ENCODE data around the gene CMIP.
"Not testable (repeated sequence)": the region's sequence is repeated elsewhere in the genome, so short reads cannot be mapped to it uniquely, and the experiment has no call there.

Gene CMIP

DNA sequence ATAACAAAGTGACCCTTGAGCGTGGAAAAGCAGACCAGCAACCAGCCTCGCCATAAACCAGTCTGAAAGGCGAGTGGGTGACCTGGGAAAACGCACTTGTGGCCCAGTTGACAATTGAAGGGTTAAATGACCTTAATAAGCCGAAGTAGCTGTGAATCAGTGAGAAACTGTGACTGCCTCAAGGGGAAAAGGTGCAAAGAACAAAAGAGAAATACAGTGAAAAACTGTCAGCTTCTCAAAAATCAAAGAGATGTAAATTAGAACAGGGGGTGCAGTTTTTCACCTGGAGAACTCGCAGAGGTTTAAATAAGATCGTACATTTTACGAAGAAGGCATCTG, 124.1 kb downstream of the CMIP start:
- DNase-seq (ENCODE audit: low spot score), result no peak

DNA sequence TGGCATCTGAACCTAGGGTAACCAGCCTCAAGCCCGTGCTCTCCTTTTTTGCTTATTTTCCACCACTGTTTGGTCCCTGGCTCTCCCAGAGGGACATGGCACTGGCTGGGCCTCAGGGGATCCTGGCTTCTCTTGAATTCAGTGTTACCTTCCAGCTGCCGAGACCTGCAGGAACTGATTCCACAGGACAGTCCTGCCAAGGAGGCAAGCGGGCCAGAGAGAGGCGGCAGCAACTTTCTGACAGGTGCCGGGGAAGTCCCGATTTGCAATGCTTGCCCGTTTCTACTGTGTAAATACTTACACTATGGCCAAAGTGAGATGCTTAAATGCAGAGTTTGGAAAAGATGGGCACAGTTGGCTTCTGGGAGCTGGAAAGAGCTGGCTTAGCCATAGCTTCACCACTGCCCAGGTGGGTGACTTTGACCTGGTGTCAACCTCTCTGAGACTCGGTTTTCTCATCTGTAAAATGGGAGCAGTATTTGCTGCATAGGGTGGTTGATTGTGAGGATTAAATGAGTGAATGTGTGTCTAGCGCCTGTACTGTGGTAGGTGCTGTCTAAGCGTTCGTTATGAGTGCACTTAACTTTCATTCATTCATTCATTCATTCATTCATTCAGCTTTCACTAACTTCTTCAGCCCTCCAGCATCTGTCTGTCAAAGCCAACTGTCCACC, 124.9 kb downstream of the CMIP start:
- no peak for DNase-seq (ENCODE audit: low spot score)

DNA sequence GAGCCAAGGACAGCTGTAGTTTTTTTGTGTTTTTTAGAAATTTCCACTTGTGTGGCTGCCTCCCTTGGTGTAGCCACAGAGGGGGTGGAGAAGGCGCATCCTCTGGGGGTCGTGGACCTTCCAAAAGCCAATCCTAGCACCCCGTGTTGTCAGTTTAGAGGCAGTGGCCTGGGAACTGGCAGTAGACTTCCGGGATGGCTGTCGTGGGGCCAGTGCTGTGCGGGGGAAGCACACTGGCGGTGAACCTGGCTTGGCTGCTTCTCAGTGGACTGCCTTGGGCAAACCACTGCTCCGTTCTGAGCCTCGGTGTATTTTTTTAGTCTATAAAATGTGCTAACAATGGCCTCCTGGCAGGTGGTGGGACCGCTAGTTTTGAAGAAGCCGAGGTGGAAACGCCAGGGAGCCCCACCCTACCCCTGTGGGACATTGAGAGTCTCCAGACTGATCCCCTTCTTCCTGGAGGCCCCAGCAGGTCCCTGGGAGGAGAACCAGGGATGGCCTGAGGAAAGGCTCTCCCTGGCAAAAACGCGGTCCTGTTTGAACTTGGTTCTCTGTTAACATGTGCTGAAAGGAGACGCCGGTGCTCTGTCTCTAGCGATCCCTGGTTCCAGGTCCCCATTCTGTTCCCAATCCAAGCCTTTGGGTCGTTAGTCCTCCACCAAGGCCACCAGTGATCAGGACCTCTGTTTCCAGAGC, 125.7 kb downstream of the CMIP start:
- no peak for DNase-seq (ENCODE audit: low spot score)

DNA sequence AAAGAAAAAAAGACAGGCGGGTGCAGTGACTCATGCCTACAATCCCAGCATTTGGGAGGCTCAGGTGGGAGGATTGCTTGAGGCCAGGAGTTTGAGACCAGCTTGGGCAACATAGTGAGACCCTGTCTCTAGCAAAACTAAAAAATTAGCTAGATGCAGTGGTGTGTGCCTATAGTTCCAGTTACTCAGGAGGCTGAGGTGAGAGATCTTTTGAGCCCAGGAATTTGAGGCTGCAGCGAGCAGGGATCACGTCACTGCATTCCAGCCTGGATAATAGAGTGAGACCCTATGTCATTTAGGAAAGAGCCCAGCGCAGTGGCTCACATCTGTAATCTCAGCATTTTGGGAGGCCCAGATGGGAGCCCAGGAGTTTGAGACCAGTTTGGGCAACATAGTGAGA, 126.6 kb downstream of the CMIP start:
- no peak for DNase-seq (ENCODE audit: low spot score)

DNA sequence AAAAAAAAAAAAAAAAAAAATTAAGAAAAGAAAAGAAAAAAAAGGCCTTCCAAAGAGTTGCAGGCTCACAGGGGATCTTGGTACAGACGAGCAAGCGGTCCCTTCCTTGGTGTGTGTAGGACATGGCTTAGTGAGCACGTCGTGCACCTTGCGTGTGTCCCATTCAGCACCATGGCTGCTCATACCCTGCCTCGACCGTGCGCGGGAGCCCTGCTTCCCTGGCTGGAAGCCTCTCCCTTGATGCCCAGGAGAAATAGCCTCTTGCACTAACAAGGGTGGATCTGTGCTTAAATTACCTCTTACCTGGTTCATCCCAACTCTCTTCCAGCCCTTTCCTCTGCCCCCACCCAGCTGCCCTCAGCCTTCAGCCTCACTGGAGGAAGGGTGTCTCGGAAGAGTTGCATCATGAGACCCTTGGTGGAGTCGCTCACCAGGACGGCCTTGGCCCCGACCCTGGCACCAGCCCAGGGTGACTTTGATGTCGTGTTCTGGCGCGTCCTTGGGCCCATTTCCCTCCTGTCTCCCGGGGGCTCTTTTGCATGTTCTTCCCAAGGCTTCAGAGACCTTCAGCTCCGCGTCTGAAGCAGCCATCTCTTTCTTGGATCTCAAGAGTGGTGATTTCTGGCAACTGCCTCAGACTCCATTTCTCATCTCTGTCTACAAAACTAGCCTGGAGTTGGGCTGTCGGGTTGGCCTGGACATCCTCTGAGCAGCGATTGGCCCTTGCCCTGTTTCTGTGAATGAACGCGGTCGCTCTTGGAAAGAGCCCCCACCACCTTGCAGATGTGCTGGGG, 127.2 kb downstream of the CMIP start:
- DNase-seq (ENCODE audit: low spot score), result no peak

DNA sequence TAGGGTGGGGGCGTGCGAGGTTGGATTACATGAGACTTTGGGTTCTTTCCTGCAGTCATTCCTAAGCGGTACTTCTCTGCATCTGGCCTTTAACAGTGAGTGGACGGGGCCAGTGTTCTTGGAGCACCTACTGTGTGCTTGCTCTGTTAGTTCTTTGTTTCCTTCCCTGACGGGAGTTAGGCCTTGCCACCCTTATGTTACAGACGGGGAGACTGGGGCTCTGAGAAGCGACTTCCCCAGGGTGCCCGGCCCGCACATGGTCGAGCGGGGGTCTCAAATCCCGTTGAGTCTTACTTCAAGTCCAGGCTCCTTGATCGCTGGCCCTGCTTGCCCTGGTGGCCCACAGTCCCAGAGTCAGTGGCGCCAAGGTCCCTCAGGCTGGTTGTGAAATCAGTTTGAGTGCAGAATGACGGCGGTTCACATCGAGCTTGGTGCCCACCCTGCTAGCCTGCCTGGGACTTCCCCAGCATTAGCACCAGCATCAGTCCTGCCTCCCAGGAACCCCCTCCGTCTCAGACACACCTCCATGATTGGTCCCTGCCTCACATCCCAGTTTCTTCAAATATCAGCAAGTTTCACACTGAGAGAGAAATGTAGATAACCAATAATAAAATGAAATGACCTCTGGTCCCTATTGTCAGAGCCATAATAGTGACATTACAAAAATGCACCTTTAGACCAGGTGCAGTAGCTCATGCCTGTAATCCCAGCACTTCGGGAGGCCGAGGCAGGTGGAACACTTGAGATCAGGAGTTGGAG, 128.0 kb downstream of the CMIP start:
- no peak for DNase-seq (ENCODE audit: low spot score)

DNA sequence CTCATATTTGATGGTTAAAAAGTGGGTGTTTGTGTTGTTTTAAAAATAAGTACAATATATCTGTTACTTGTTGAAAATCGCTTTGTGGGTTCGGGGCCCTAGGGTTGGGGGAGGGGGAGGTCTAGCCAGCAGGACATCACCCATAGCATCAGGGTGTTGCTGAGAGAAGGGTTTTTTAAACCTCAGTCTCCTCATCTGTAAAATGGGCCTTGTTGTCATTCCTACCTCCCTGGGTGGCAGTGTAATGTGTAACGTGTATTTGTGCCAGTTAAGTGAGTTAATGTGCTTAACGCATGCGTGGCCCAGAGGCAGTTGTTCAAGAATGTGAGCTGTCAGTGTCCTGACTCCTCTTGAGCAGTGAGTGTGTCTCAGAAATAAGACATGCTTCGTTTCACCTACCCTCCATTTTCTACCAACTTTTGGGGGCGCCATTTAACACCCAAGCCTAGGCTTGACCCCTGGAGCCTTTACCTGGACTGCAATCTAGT, 129.0 kb downstream of the CMIP start:
- DNase-seq (ENCODE audit: low spot score), result no peak

DNA sequence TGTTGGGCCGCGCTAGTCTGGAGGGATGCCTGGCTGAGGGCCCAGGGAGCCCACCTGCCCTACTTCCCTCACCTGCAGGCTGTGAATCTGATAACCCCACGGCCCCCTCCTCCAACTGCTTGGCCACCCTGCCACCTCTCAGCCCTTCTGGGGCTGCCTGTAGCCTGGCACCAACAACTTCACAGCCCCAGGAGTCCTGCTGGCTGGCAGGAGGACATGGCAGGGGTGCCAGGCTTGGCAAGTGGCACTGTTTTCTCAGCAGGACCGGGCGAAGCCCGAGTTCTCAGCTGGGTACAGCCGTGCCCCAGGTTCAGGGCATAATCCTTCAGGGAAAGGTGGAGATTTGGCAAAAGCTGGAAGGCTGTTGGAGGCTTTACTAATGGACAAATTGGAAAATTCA, 129.6 kb downstream of the CMIP start:
- DNase-seq (ENCODE audit: low spot score), result peak; percentile 31

DNA sequence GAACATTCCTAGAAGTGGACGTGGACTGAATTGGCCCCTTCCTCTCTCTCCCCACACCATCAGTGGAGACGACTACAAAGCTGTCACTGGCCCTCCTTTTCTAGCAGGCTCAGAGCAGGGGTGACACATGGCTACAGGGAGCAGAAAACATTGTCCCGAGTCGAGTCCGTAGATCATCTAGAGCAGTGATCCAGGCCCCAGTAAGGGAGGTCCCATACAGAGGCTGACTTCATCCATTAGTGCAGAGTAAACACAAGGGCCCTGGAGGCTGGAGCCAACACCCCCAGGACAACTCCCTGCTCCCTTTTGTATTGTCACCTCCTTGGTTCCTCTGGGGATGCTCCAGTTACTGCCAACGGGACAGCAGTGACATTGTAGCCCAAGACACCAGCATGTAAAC, 130.7 kb downstream of the CMIP start:
- DNase-seq (ENCODE audit: low spot score), result no peak

DNA sequence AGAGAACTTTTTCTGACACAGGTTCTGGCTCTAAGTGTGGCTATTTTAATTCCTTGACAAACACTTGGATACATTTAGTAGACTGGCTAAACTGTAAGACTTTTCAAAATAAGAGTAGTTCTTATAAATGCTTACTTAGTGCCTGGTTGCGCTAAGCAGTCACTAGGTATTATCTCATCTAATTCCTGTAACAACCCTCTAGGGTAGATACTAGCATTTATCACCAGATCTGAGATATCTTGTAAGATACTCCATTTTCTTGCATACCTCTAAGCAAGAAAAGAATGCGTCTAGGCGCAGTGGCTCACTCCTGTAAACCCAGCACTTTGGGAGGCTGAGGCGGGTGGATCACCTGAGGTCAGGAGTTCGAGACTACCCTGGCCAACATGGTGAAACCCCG, 131.2 kb downstream of the CMIP start:
- no peak for DNase-seq (ENCODE audit: low spot score)

DNA sequence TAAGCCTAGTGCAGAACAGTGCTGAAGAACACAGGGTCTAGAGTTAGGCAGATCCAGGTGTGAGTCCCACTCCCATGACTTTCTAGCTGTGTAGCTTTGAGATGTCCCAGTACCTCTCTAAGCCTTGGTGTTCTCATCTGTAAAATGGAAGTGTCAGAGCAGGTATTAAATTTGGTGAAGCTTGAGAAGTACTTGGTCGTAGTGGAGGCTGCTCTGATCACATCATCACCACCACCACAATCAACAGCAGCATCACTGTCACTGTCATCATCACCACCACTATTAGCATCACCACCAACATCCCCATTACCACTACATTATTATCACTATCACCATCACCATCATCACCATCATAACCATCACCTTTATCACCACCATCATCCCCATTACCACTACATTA, 132.1 kb downstream of the CMIP start:
- DNase-seq (ENCODE audit: low spot score), result no peak

DNA sequence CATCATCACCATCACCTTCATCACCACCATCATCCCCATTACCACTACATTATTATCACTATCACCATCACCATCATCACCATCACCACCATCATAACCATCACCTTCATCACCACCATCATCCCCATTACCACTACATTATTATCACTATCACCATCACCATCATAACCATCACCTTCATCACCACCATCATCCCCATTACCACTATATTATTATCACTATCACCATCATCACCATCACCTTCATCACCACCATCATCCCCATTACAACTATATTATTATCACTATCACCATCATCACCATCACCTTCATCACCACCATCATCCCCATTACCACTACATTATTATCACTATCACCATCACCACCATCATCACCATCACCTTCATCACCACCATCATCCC, 132.7 kb downstream of the CMIP start:
- DNase-seq (ENCODE audit: low spot score), result not testable (repeated sequence)

DNA sequence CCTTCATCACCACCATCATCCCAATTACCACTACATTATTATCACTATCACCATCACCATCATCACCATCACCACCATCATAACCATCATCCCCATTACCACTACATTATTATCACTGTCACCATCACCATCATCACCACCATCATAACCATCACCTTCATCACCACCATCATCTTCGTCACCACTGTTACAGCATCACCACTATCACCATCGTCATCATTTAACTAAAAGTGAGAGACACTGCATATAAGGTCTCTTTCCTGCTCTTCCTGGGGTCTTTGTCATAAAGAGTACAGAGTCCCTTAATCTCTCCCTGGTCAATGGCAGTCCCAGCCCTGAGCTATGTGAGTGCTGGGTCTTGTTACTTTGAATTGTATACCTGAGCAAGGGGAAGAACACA, 133.5 kb downstream of the CMIP start:
- no peak for DNase-seq (ENCODE audit: low spot score)

DNA sequence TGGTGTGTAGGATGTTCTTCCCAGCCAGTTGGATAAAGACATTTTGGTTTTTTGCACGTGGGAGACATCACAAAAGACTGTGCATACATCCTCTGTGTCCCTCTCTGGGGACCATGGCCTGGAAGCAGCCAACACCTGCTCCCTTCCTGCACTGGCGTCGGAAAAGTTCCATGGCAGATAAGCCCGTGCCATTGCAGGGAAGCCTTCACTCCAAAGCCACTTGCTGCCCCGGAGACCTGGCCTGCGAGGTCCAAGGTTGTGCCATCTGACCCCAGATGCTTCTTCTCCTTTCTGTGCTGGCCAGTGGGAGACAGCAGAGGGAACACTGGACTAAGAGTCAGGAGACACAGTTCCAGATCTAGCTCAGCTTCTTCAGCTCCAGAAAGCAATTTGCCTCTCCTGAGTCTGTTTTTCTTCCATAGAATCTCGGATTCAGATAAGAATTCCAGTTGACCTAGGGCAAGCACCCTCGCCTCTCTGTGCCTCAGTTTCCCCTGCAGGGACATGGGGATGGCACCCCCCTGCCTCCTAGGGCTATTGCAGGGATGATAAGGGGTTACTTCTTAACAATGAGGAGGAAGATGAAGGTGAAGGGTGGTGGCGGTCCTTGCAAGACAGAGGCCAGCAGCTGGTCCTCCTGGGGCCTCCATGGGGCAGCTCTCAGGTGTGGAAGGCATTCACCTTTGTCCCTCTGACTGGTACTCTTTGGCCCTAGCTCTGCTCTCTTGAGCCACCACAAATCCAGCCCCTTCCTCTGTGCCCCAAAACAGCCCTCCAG, 134.2 kb downstream of the CMIP start:
- DNase-seq (ENCODE audit: low spot score), result no peak

DNA sequence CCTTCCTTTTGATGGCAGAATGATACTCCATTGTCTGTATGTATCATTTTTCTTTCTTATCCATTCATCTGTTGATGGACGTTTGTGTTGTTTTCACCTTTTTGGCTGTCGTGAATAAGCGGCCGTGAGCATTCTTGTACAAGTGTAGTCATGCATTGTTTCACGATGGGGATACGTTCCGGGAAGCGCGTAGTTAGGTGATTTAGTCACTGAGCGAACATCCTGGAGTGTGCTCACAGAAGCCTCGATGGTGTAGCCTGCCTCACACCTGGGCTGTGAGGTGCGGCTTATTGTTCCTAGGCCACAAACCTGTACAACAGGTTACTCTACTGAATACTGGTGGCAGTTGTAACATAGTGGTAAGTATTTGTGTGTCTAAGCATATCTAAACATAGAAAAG, 136.5 kb downstream of the CMIP start:
- no peak for DNase-seq (ENCODE audit: low spot score)

DNA sequence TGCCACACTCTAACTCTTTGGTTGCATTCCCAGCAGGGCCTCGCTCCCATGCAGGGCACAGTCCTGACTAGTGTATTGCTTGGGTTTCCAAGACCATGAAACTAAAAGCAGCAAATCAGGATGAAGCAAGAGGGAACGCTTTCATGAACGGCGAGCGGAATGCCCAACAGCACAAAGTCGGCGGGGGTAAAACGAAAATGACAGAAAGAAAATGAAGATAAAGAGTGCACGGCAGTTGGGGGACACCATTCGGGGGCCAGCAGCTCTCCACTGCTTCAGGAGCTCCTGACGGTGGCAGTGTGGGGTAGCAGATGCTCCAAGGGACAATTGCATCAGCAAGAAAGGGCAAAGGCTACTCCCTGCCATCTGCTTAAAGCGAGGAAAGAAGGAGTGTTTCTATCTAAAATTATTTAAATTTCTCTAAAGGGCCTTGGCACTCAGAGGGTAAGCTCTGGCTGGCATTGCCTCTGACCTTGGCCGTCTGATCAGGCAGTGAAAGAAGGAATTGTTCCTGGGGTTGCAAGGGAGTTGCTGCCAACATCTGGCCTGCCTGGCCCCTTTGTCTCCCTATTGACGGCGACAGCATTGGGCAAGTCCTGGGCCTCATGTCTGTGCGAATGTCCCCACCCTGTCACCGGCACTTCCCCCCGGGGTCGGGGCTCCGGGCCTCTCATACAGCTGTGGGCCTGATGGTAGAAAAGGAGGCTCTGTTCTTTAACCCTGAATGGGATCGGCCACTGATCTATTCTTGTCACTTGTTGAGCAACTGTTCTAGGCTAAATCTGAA, 138.2 kb downstream of the CMIP start:
- DNase-seq (ENCODE audit: low spot score), result no peak

DNA sequence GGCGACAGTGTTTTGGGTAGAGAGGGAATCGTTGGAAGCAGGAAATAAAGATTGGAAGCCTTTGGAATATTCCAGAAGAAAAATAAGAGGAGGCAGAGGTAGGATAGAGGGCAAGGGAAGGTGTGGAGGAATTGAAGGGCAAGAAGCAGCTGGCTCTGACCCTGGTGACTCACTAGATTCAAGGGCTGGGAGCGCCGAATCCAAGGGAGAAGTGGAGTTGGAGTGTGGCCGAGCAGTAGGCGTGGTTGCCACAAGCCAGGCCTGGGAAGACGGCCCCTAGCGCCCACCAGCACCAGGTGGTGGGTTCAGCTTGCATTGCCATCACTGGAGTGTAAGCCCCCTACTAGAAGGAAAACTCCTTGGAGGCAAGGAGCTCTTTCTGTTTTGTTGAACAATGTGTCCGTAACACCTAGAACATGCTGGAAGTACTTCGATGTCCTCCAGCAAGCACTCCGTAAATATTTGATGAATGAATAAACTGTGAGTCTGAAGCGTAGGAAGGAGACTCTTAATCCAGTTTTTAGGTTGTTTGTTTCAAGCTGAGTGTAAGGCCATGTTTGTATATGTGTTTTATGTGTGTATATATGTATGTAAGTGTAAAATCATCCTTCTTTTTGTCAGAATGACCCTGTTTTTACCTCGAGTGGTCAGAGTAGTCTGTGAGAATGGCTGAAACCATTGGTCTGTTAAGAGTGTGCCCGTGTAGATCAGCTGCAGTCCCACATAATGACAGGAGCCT, 139.5 kb downstream of the CMIP start:
- DNase-seq (ENCODE audit: low spot score), result no peak

DNA sequence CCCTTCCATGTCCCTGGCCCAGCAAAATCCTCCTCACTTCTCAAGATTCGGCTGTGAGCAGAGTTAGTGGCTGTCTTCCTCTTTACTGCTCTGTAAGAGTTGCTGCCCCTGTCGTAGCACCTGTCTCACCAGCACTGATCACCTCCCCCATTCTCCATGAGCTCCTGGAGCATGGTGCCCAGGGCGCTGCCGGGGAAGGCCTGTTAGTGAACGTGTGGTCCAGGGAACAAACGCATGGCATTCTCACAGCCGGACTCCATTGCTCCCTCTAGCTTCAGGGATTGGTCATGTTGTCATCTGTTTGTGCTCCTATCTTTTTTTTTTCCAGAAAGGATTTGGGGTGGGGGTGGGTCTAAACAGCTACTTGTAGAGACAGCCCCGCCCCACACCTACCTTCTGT, 141.2 kb downstream of the CMIP start:
- DNase-seq (ENCODE audit: low spot score), result peak; percentile 35

DNA sequence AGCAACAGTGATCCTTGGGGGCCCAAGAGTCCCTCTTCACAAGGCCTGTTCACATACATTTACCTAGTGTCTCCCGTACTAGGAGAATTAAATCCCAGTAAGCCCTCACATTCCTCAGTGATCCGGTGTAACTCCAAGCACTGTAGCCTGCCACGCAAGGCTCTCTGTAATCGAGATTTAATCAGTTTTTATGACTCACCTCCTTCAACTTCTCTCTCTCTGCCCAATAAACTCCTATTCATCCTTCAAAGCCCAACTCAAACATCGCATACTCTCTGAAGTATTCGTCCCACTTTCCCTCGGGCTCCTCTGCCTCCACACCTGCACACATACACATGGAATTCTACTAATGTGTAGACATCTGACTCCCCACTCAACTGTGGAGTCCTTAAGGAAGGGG, 141.8 kb downstream of the CMIP start:
- no peak for DNase-seq (ENCODE audit: low spot score)

DNA sequence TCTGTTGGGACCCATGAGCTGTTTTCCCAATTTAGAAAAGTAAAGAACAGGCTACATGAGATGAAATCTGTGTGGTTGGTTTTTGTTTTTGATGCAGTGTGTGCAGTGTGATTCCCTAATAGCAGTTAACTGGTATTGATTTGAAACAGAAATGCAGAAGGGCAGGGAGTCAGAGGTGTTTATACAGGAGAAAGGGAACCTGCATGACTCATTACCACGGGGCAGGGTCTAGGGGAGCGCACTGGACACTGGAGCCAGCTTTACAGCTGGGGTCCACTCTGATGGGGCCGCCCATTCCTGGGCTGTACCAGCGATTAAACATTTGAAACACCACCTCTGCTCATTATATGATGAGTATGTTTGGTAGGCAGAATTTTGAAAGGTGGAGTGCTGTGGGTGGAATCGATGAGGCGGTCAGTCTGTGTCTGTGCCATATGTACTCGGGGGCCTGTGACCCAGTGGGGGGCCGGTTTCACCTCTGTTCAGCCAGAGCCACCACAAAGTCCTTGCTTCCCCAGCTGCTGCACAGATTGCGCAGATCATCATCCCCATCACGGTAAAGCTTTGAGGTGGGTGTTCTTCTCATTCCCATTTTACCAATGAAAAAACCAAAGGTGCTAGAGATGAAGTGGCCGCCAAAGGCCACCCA, 142.5 kb downstream of the CMIP start:
- no peak for DNase-seq (ENCODE audit: low spot score)

Data from cerebellar cortex (tissue), 1 donor.